Esophagus muscularis mucosa (tissue), 4 donors: ENCODE data around the gene HS3ST4. TPM values are rescaled to one million over a fixed set of nuclear protein-coding genes. Genes with fewer than 3 reads are reported as not detected.

Experiments used
- DNase-seq: peaks from one replicate; pipeline ENCODE4 v3.0.0-alpha.2; 2017; ENCODE audit errors: extremely low spot score
- H3K27ac ChIP-seq, 4 donors: fragments of 200-600 bp; sonication (generic); replicated peaks in 1 of 4; 1 replicate in 3 of 4; 2 replicates in 1 of 4; pipeline ENCODE4 v1.5.1; 2016 to 2019; ENCODE audit warnings: mild to moderate bottlenecking in 1 of 4
- H3K27me3 ChIP-seq, 4 donors: fragments of 200-600 bp; sonication (generic); one replicate each; pipeline versions ENCODE4 v1.5.1 to v1.6.0; 2016 to 2019
- H3K36me3 ChIP-seq, 4 donors: fragments of 200-600 bp; sonication (generic); one replicate each; pipeline ENCODE4 v1.5.1; 2016 to 2019
- H3K4me1 ChIP-seq, 4 donors: fragments of 200-600 bp; sonication (generic); one replicate each; pipeline ENCODE4 v1.5.1; 2016 to 2019
- H3K4me3 ChIP-seq, 4 donors: fragments of 200-600 bp; sonication (generic); 1 replicate in 2 of 4; 2 replicates in 2 of 4; pipeline ENCODE4 v1.5.1; 2016 to 2019; ENCODE audit warnings: mild to moderate bottlenecking in 4 of 4, moderate library complexity in 1 of 4
- H3K9me3 ChIP-seq, 4 donors: fragments of 200-600 bp; sonication (generic); 1 replicate in 3 of 4; 2 replicates in 1 of 4; pipeline ENCODE4 v1.5.1; 2016 to 2019
- EP300 ChIP-seq: sonication (generic); formaldehyde crosslinking; IDR thresholded peaks from one replicate; pipeline ENCODE4 v1.6.1; 2017; ENCODE audit warnings: antibody characterized with exemption
- POLR2A ChIP-seq: fragments of 450-650 bp; IDR thresholded peaks from one replicate; pipeline ENCODE4 v1.6.1; 2017; ENCODE audit warnings: antibody characterized with exemption, moderate library complexity, mild to moderate bottlenecking, low read depth
- POLR2AphosphoS5 ChIP-seq, 2 donors: sonication (generic); formaldehyde crosslinking; IDR thresholded peaks; one replicate each; pipeline ENCODE4 v1.6.1; 2017; ENCODE audit warnings: antibody characterized with exemption in 2 of 2
- WGBS: methylation state at CpG from one replicate; pipeline ENCODE4 v1.1.5; 2018; 5-methylcytosine and 5-hydroxymethylcytosine counted together
- intact Hi-C: fragments of 100-400 bp; cut with DNase I; formaldehyde crosslinking; loops from one replicate; pipeline ENCODE4 v1.15.1; 2023
- total RNA-seq, 4 donors: library from RNA; depleted of rRNA; stranded (reverse); fragments of >200 nt; gene quantifications; one replicate each; pipeline versions ENCODE4 v1.1.0 to v1.2.1, GENCODE V29; 2016
- TF ChIP-seq, protein P1 (sequence below), 3 experiments: fragments of 200-600 bp in 2 of 3; fragments of 450-650 bp in 1 of 3; sonication (generic) in 2 of 3; IDR thresholded peaks; one replicate each; pipeline ENCODE4 v1.5.1; 2017 to 2019; ENCODE audit warnings: antibody characterized with exemption in 3 of 3, mild to moderate bottlenecking in 2 of 3, moderate library complexity in 1 of 3

HS3ST4 gene
- total RNA-seq, 4 donors from 2014 or later = not detected

DNA sequence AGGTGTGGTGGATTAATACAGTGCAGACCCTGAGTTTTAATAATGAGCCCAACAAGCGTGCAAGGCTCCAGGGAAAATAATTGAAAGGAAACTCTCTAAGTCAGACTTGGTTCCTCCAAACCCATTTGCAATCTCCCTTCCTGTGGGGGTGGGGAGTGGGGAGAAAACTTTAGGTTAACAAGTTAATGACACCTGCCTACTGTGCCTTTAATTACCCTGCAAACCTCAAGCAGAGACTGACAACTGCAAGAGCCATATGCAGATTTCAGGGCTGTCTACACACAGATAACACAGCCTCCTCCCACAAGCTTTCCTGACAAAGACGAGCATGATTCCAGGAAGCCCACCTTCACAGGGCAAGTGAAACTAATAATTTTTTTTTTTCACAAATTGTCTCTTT is 359.3 kb downstream of the HS3ST4 start:
- Histone ChIP-seq H3K4me1 (no peaks in the 10 kb centered on the region), H3K36me3 (no peaks in the 10 kb centered on the region), H3K9me3 (no peaks in the 10 kb centered on the region), H3K27ac (no peak overlapping the region), H3K27me3 (peaks cover 0 to 8% (median 0%) of the 10 kb centered on the region in 4 donors), H3K4me3 (no peak overlapping the region)
- no peak for DNase-seq
- intact Hi-C loops = no loop called here
- TF ChIP-seq, protein P1, sequence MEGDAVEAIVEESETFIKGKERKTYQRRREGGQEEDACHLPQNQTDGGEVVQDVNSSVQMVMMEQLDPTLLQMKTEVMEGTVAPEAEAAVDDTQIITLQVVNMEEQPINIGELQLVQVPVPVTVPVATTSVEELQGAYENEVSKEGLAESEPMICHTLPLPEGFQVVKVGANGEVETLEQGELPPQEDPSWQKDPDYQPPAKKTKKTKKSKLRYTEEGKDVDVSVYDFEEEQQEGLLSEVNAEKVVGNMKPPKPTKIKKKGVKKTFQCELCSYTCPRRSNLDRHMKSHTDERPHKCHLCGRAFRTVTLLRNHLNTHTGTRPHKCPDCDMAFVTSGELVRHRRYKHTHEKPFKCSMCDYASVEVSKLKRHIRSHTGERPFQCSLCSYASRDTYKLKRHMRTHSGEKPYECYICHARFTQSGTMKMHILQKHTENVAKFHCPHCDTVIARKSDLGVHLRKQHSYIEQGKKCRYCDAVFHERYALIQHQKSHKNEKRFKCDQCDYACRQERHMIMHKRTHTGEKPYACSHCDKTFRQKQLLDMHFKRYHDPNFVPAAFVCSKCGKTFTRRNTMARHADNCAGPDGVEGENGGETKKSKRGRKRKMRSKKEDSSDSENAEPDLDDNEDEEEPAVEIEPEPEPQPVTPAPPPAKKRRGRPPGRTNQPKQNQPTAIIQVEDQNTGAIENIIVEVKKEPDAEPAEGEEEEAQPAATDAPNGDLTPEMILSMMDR (IDR thresholded peaks at IDR 0.05) = no peak
- no peak for TF ChIP-seq EP300
- no peak for TF ChIP-seq POLR2A
- 24% methylated on average over 2 of the region's 2 CpGs for WGBS

DNA sequence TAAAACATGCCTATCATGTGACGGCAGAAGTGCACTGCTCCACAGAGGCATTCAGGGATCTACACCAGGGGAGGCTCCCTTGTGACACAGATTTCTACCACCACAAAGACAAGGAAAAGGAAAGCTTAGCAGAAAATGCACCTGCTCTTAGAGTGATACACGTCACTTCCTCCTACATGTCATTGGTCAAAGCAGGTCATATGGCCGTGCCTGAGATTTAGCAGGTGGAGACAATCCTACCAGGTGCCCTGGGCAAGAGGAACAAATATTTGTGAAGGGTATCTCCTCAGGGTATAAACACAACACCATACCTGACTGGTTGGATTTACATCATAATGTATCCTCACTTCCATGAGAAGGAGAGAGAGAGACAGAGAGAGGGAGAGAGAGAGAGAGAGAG is 362.1 kb downstream of the HS3ST4 start:
- WGBS = 79% methylated on average over 3 of the region's 3 CpGs
- Histone ChIP-seq H3K36me3 (no peaks in the 10 kb centered on the region), H3K27ac (no peak overlapping the region), H3K4me1 (no peaks in the 10 kb centered on the region), H3K27me3 (peaks cover 0 to 8% (median 0%) of the 10 kb centered on the region in 4 donors), H3K4me3 (no peak overlapping the region), H3K9me3 (peaks cover 0 to 3% (median 0%) of the 10 kb centered on the region in 4 donors)
- intact Hi-C loops = no loop called here
- TF ChIP-seq EP300 = no peak
- no peak for TF ChIP-seq POLR2A
- no peak for TF ChIP-seq POLR2AphosphoS5 (IDR thresholded peaks at IDR 0.05)
- TF ChIP-seq, protein P1 (IDR thresholded peaks at IDR 0.05) = no peak
- DNase-seq = no peak

DNA sequence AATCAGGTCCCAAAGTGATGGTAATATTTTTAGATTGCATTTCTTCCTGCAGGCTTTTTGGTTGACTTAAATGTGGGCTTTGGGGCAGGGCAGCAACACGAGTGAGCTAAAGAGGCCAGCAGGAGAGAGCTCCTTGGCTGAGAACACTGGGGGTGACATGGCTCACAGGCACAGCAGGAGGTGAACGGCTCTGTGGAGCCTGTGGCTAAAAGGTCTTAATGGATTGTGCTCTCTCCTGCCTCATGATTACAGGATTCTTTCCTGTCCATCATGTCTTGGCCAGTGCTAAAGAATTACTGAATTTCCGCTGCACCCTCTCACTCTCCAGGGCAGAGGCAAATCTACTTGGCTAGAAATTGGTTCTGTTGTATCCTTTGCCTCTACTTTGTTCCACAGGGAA is 366.6 kb downstream of the HS3ST4 start:
- whole genome bisulfite sequencing = 45% methylated on average over 3 of the region's 3 CpGs
- H3K9me3 ChIP-seq = peaks cover 0 to 3% (median 0%) of the 10 kb centered on the region in 4 donors
- no peaks in the 10 kb centered on the region for H3K27me3 ChIP-seq
- H3K4me1 ChIP-seq = no peaks in the 10 kb centered on the region
- H3K36me3 ChIP-seq = no peaks in the 10 kb centered on the region
- no peak for TF ChIP-seq EP300
- TF ChIP-seq, protein P1 (IDR thresholded peaks at IDR 0.05) = no peak
- no peak for TF ChIP-seq POLR2AphosphoS5 (IDR thresholded peaks at IDR 0.05)
- TF ChIP-seq POLR2A = no peak
- DNase-seq = no peak
- H3K4me3 ChIP-seq = no peak overlapping the region
- intact Hi-C loops = no loop called here
- H3K27ac ChIP-seq = no peak overlapping the region

DNA sequence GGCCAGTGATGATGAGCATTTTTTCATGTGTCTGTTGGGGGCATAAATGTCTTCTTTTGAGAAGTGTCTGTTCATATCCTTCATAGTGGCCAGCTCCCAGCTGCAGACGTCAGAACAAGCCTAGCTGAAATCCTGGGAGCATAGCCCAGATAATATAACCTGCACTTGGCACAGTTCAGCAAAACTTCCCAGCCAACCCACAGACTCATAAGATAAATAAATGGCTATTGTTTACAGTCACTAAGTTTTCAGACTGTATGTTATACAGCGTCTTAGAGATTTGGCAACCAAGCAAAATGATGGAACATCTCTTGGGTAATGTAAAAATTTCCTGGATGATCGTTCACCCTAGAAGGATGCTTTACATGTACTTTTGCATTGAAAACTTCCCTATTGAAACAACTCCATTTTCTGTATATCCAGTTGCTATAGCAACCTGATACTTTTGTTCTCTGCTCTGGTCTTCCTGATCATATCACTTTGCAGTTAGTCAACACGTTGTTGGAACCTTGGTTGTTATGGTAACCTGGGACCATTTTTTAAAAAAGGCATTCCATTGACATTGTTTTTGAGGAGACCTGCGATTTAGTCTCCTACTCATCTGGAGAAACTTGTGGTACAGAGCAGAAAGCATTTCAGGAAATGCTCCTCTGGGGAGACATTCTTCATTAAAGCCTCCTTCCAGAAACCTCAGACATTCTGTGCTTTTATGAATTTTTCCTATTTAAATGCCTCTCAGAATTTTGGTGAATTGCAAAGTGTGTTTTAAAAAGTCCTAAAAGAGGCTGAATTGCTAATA is 378.7 kb downstream of the HS3ST4 start:
- Histone ChIP-seq H3K27ac (no peak overlapping the region), H3K27me3 (no peaks in the 10 kb centered on the region), H3K9me3 (no peaks in the 10 kb centered on the region), H3K4me1 (no peaks in the 10 kb centered on the region), H3K4me3 (no peak overlapping the region), H3K36me3 (no peaks in the 10 kb centered on the region)
- no peak for TF ChIP-seq EP300
- TF ChIP-seq, protein P1 (IDR thresholded peaks at IDR 0.05) = no peak
- no peak for TF ChIP-seq POLR2A
- TF ChIP-seq POLR2AphosphoS5 (IDR thresholded peaks at IDR 0.05) = no peak
- intact Hi-C loops = no loop called here
- no peak for DNase-seq
- WGBS = 13% methylated on average over 5 of the region's 5 CpGs
